HCT116 (cell line): Measurements from ENCODE around the gene KIAA1671. TPM values are rescaled to one million over a fixed set of nuclear protein-coding genes. Genes with fewer than 3 reads are reported as not detected.

ENCODE experiments used
- ATAC-seq: fragments of 200-7000 bp; cut with Tn5 transposase; 2 replicates; pipeline ENCODE4 v1.9.1; 2020; ENCODE audit warnings: mild to moderate bottlenecking, moderate library complexity
- BruUV-seq: library from RNA; stranded (reverse); fragments of 400-500 nt; replicated peaks from 2 replicates; lab custom pipeline; 2021; lab: Mats Ljungman, UMichigan
- CTCF ChIA-PET: fragments of 300-600 bp; sonication (Branson Sonifier 250); formaldehyde crosslinking; loops from one replicate; lab custom pipeline; 2021; ENCODE audit warnings: antibody characterized with exemption; lab: Charles Lee
- POLR2A ChIA-PET: fragments of 300-600, 350-600 bp; sonication (Branson Sonifier 250); formaldehyde crosslinking; loops from one replicate; lab custom pipeline; 2021; ENCODE audit warnings: antibody characterized with exemption; lab: Charles Lee
- RAD21 ChIA-PET, 2 experiments: fragments of 300-600 bp; sonication (Branson Sonifier 250); formaldehyde crosslinking; loops; one replicate each; lab custom pipeline; 2023; ENCODE audit warnings: low total read pairs in 2 of 2; ENCODE audit not compliant: uncharacterized antibody in 2 of 2, unreplicated experiment in 2 of 2, low non-redundant PET in 1 of 2; lab: Charles Lee
- DNase-seq: peaks from one replicate; pipeline ENCODE4 v3.0.0-alpha.2; 2010; ENCODE audit warnings: low read depth, low spot score
- H2AFZ ChIP-seq: fragments of 200-600 bp; shearing (Covaris generic), sonication (generic); 2 replicates; pipeline ENCODE4 v1.6.1; 2017; ENCODE audit warnings: low read depth, mixed run types, mixed read lengths, antibody characterized with exemption, low read length; ENCODE audit not compliant: poor library complexity, severe bottlenecking
- H3K27ac ChIP-seq: 2 replicates; pipeline ENCODE4 v1.5.1; 2012; ENCODE audit warnings: low read depth, low read length
- H3K27me3 ChIP-seq: fragments of 200-600 bp; sonication (generic); 2 replicates; pipeline ENCODE4 v1.6.1; 2016; ENCODE audit warnings: mixed run types, low read length, mixed read lengths; ENCODE audit not compliant: insufficient read depth
- H3K36me3 ChIP-seq, 2 experiments: fragments of 200-500 bp in 1 of 2; fragments of 200-600 bp in 1 of 2; sonication (Bioruptor generic) in 1 of 2; sonication (generic) in 1 of 2; 2 replicates each; pipeline versions ENCODE4 v1.5.1 to v1.6.1; 2014 to 2016; ENCODE audit warnings: low read length in 2 of 2, inconsistent platforms in 1 of 2, mixed read lengths in 1 of 2, mixed run types in 1 of 2; ENCODE audit not compliant: insufficient read depth in 2 of 2, control insufficient read depth in 1 of 2
- H3K4me1 ChIP-seq, 2 experiments: fragments of 200-600 bp in 1 of 2; sonication (generic) in 1 of 2; 2 replicates each; pipeline versions ENCODE4 v1.5.1 to v1.6.1; 2012 to 2017; ENCODE audit warnings: low read length in 2 of 2, inconsistent platforms in 1 of 2, mild to moderate bottlenecking in 1 of 2, mixed read lengths in 1 of 2, mixed run types in 1 of 2, moderate library complexity in 1 of 2; ENCODE audit not compliant: insufficient read depth in 2 of 2, control insufficient read depth in 1 of 2
- H3K4me2 ChIP-seq: fragments of 200-600 bp; sonication (generic); 2 replicates; pipeline ENCODE4 v1.6.1; 2017; ENCODE audit warnings: mixed run types, low read length, mixed read lengths
- H3K4me3 ChIP-seq, 2 experiments: fragments of 200-600 bp in 1 of 2; sonication (generic) in 1 of 2; replicated peaks in 1 of 2; 2 replicates each; pipeline ENCODE4 v1.5.1; 2011 to 2016; ENCODE audit warnings: low read length in 2 of 2, control low read depth in 1 of 2, low read depth in 1 of 2, mild to moderate bottlenecking in 1 of 2, mixed read lengths in 1 of 2, mixed run types in 1 of 2
- H3K79me2 ChIP-seq: fragments of 200-600 bp; sonication (generic); 2 replicates; pipeline ENCODE4 v1.6.1; 2017; ENCODE audit warnings: mild to moderate bottlenecking, mixed run types, low read length, moderate library complexity, mixed read lengths; ENCODE audit not compliant: insufficient read depth
- H3K9ac ChIP-seq: fragments of 200-600 bp; sonication (generic); 2 replicates; pipeline ENCODE4 v1.6.1; 2016; ENCODE audit warnings: low read length, mixed read lengths
- H3K9me2 ChIP-seq: fragments of 200-600 bp; sonication (generic), shearing (Covaris generic); 2 replicates; pipeline ENCODE4 v1.6.1; 2017; ENCODE audit warnings: mixed run types, mild to moderate bottlenecking, moderate library complexity; ENCODE audit not compliant: insufficient read depth
- H3K9me3 ChIP-seq, 2 experiments: fragments of 200-500 bp in 1 of 2; fragments of 200-600 bp in 1 of 2; sonication (Bioruptor generic) in 1 of 2; sonication (generic) in 1 of 2; 2 replicates each; pipeline ENCODE4 v1.6.1; 2014 to 2017; ENCODE audit warnings: low read length in 2 of 2, mixed read lengths in 2 of 2, inconsistent platforms in 1 of 2, low read depth in 1 of 2, mild to moderate bottlenecking in 1 of 2, mixed run types in 1 of 2, moderate library complexity in 1 of 2; ENCODE audit not compliant: control insufficient read depth in 1 of 2, insufficient read depth in 1 of 2
- H4K20me1 ChIP-seq: fragments of 200-600 bp; sonication (generic), shearing (Covaris generic); 2 replicates; pipeline ENCODE4 v1.6.1; 2017; ENCODE audit warnings: mixed run types, mild to moderate bottlenecking, moderate library complexity; ENCODE audit not compliant: insufficient read depth
- ATF3 ChIP-seq: IDR thresholded peaks from 2 replicates; pipeline ENCODE4 v1.6.1; 2012
- CBX3 ChIP-seq: IDR thresholded peaks from 2 replicates; pipeline ENCODE4 v1.6.1; 2012; ENCODE audit warnings: low read depth
- EGR1 ChIP-seq: IDR thresholded peaks from 2 replicates; pipeline ENCODE4 v1.6.1; 2012; ENCODE audit warnings: low read depth
- ELF1 ChIP-seq: IDR thresholded peaks from 2 replicates; pipeline ENCODE4 v1.6.1; 2012; ENCODE audit warnings: low read depth, borderline replicate concordance
- EZH2 ChIP-seq: fragments of 200-600 bp; sonication (generic); IDR thresholded peaks from 2 replicates; pipeline ENCODE4 v1.6.1; 2017; ENCODE audit warnings: antibody characterized with exemption, mixed run types
- EZH2phosphoT487 ChIP-seq: fragments of 200-600 bp; IDR thresholded peaks from 2 replicates; pipeline ENCODE4 v1.6.1; 2018; ENCODE audit warnings: antibody characterized with exemption, borderline replicate concordance
- FOSL1 ChIP-seq: IDR thresholded peaks from 2 replicates; pipeline ENCODE4 v1.6.1; 2012; ENCODE audit warnings: low read depth
- JUND ChIP-seq: IDR thresholded peaks from 2 replicates; pipeline ENCODE4 v1.6.1; 2012
- MAX ChIP-seq: IDR thresholded peaks from 2 replicates; pipeline ENCODE4 v1.6.1; 2012
- RAD21 ChIP-seq: IDR thresholded peaks from 2 replicates; pipeline ENCODE4 v1.6.1; 2012; ENCODE audit warnings: low read depth, mild to moderate bottlenecking
- REST ChIP-seq: IDR thresholded peaks from 2 replicates; pipeline ENCODE4 v1.6.1; 2012; ENCODE audit warnings: low read depth
- SIN3A ChIP-seq: IDR thresholded peaks from 2 replicates; pipeline ENCODE4 v1.6.1; 2012; ENCODE audit warnings: low read depth
- SP1 ChIP-seq: IDR thresholded peaks from 2 replicates; pipeline ENCODE4 v1.6.1; 2012; ENCODE audit warnings: low read depth
- TCF7L2 ChIP-seq: IDR thresholded peaks from 2 replicates; pipeline ENCODE4 v1.7.0; 2011; ENCODE audit warnings: borderline replicate concordance, inconsistent platforms; ENCODE audit not compliant: insufficient read depth, insufficient read length; ENCODE audit errors: extremely low read depth
- YY1 ChIP-seq: IDR thresholded peaks from 2 replicates; pipeline ENCODE4 v1.6.1; 2011; ENCODE audit warnings: low read length, low read depth, moderate library complexity, mild to moderate bottlenecking; ENCODE audit not compliant: insufficient replicate concordance; ENCODE audit errors: extremely low read depth
- ZFX ChIP-seq: fragments of 450-650 bp; IDR thresholded peaks from 2 replicates; pipeline ENCODE4 v1.6.1; 2017
- ZNF274 ChIP-seq: fragments of 200-500 bp; sonication (Bioruptor generic); IDR thresholded peaks from 2 replicates; pipeline ENCODE4 v1.6.1; 2014; ENCODE audit warnings: mild to moderate bottlenecking, low read depth, low read length, inconsistent platforms
- intact Hi-C: fragments of 100-400 bp; cut with micrococcal nuclease; formaldehyde crosslinking; loops from 2 replicates; pipeline ENCODE4 v1.10.0; 2022
- total RNA-seq: library from RNA; stranded (reverse); gene quantifications from one replicate; pipeline ENCODE4 v1.2.1, GENCODE V29; 2021; ENCODE audit not compliant: unreplicated experiment

KIAA1671 gene
- total RNA-seq, 1 experiment from 2014 or later, result 36.8 TPM

- Histone ChIP-seq H3K9me2 (no peaks in the 10 kb centered on the region), H3K4me1 (no peaks in the 10 kb centered on the region), H3K79me2 (no peaks in the 10 kb centered on the region), H3K27me3 (no peaks in the 10 kb centered on the region), H3K4me3 (no peak overlapping the region), H3K9ac (no peak overlapping the region), H4K20me1 (no peaks in the 10 kb centered on the region), H3K36me3 (no peaks in the 10 kb centered on the region), H3K9me3 (no peaks in the 10 kb centered on the region), H2AFZ (no peak overlapping the region), H3K4me2 (no peak overlapping the region), H3K27ac (no peak overlapping the region)
- DNase-seq (no peak), ATAC-seq (no peak; the same call in 1 of the 2 replicates)
- CTCF ChIA-PET, result interaction anchor here (0.9 kb wide), 1 partner anchor 11 kb away, joined by 3 read pairs; no protein-coding TSS in a partner anchor
- RAD21 ChIA-PET, result no interaction called here
- BruUV-seq, result no TSS peak
- POLR2A ChIA-PET, result no interaction called here
- intact Hi-C loops, result no loop called here
- TF ChIP-seq SP1 (no peak), YY1 (no peak), JUND (no peak), MAX (no peak), FOSL1 (no peak), EZH2phosphoT487 (no peak), ZNF274 (no peak), SIN3A (no peak), EGR1 (no peak), EZH2 (no peak), TCF7L2 (no peak), CBX3 (no peak), RAD21 (no peak), ELF1 (no peak), ATF3 (no peak), ZFX (no peak), REST (no peak)
These were observed 115.4 kb downstream of the KIAA1671 start for GRCh38 chr22:25067851-25068421.
